ENCODE data around the gene PPT1. TPM values are rescaled to one million over a fixed set of nuclear protein-coding genes. Genes with fewer than 3 reads are reported as not detected.

The PPT1 gene
- total RNA-seq, 1 experiment from 2014 or later: 107 TPM

DNA sequence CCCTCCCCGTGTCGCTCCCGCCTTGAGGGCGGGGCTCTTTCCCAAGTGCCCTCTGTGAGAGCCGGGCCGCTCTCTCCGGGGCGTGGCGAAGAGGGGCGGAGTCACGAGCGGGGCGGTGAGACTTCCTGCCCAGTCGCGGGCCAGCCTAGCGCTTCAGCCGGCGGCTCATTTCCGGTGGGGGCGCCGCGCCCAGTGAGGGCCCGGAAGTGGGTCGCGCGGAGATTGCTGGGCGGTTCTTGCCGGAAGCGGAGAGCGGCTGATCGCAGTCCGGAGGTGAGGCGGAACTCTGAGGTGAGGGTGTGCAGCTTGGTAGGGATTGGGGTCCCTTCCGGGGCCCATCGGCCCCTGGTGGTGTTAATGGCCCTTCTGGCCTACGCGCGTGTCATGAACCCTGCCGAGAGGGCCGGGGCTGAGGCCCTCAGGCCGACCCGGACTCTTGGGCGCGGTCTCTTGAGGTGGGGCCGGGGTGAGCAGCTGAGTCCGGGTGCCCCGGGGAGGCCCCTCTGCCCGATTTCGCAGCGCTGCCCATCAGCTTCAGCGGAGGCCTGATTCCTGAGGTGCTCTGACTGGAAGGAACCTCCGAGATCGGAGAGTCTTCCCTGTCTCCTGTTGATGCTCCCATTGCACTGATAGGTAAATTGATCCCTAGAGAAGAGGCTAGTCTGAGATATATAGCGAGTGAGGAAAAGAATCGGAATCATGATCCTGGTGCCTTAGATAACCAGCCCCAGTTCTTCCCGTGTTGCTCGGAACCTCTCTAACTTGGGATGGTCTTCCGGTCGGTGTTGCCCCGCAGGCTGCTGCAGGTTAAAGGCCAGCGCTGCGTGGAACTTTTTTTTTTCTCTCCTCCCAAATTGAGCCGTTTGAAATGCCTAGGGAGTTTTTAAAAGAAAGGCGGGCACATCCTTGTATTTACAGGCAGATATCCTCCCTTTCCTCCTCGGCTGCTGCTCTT is 56.3 kb downstream of the PPT1 start, which contains the start of gene CAP1 (continued):
- TF ChIP-seq ZNF396 (CRISPR knock-in tag; IDR thresholded peaks at IDR 0.05; ENCODE audit: borderline replicate concordance) (no peak), TEAD1 (CRISPR knock-in tag; IDR thresholded peaks at IDR 0.05) (no peak), KAT7 (CRISPR knock-in tag; IDR thresholded peaks at IDR 0.05; ENCODE audit: borderline replicate concordance) (no peak; the same call in 1 of the 2 replicates), ESRRA (CRISPR knock-in tag; IDR thresholded peaks at IDR 0.05; ENCODE audit: borderline replicate concordance) (no peak), GTF2I (CRISPR knock-in tag; conservative IDR thresholded peaks at IDR 0.05) (no peak), SMAD4 (CRISPR knock-in tag; IDR thresholded peaks at IDR 0.05) (no peak), FOXK1 (CRISPR knock-in tag; IDR thresholded peaks at IDR 0.05) (peak; percentile 57; the same call in 1 of the 2 replicates), ZBTB21 (CRISPR knock-in tag; IDR thresholded peaks at IDR 0.05; ENCODE audit: borderline replicate concordance) (no peak), TEAD4 (CRISPR knock-in tag; IDR thresholded peaks at IDR 0.05) (no peak), GRHL2 (CRISPR knock-in tag; IDR thresholded peaks at IDR 0.05; ENCODE audit: insufficient replicate concordance, severe bottlenecking) (no peak), TCF7 (CRISPR knock-in tag; IDR thresholded peaks at IDR 0.05; ENCODE audit: low read depth) (no peak), FOXP1 (CRISPR knock-in tag; IDR thresholded peaks at IDR 0.05; ENCODE audit: borderline replicate concordance) (no peak), OVOL2 (CRISPR knock-in tag; IDR thresholded peaks at IDR 0.05; ENCODE audit: borderline replicate concordance) (no peak), NR3C1 (CRISPR knock-in tag; conservative IDR thresholded peaks at IDR 0.05; ENCODE audit: low read depth) (no peak), IRF1 (CRISPR knock-in tag; IDR thresholded peaks at IDR 0.05) (no peak), NR2C2 (CRISPR knock-in tag; IDR thresholded peaks at IDR 0.05) (0 out of 2 replicates have a peak, but pooled peaks have one; percentile 25), ATF1 (CRISPR knock-in tag; IDR thresholded peaks at IDR 0.05) (no peak), ZNF232 (CRISPR knock-in tag; IDR thresholded peaks at IDR 0.05) (no peak), ZNF121 (CRISPR knock-in tag; IDR thresholded peaks at IDR 0.05) (no peak)
- TF ChIP-seq, protein P1, sequence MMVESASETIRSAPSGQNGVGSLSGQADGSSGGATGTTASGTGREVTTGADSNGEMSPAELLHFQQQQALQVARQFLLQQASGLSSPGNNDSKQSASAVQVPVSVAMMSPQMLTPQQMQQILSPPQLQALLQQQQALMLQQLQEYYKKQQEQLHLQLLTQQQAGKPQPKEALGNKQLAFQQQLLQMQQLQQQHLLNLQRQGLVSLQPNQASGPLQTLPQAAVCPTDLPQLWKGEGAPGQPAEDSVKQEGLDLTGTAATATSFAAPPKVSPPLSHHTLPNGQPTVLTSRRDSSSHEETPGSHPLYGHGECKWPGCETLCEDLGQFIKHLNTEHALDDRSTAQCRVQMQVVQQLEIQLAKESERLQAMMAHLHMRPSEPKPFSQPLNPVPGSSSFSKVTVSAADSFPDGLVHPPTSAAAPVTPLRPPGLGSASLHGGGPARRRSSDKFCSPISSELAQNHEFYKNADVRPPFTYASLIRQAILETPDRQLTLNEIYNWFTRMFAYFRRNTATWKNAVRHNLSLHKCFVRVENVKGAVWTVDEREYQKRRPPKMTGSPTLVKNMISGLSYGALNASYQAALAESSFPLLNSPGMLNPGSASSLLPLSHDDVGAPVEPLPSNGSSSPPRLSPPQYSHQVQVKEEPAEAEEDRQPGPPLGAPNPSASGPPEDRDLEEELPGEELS (CRISPR knock-in tag; IDR thresholded peaks at IDR 0.05): no peak
- TF ChIP-seq, protein P2, sequence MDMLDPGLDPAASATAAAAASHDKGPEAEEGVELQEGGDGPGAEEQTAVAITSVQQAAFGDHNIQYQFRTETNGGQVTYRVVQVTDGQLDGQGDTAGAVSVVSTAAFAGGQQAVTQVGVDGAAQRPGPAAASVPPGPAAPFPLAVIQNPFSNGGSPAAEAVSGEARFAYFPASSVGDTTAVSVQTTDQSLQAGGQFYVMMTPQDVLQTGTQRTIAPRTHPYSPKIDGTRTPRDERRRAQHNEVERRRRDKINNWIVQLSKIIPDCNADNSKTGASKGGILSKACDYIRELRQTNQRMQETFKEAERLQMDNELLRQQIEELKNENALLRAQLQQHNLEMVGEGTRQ (CRISPR knock-in tag; IDR thresholded peaks at IDR 0.05): peak; percentile 78
- TF ChIP-seq, protein P3, sequence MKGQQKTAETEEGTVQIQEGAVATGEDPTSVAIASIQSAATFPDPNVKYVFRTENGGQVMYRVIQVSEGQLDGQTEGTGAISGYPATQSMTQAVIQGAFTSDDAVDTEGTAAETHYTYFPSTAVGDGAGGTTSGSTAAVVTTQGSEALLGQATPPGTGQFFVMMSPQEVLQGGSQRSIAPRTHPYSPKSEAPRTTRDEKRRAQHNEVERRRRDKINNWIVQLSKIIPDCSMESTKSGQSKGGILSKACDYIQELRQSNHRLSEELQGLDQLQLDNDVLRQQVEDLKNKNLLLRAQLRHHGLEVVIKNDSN (CRISPR knock-in tag; IDR thresholded peaks at IDR 0.05): peak; percentile 79; the same call in 1 of the 2 replicates
- TF ChIP-seq, protein P4, sequence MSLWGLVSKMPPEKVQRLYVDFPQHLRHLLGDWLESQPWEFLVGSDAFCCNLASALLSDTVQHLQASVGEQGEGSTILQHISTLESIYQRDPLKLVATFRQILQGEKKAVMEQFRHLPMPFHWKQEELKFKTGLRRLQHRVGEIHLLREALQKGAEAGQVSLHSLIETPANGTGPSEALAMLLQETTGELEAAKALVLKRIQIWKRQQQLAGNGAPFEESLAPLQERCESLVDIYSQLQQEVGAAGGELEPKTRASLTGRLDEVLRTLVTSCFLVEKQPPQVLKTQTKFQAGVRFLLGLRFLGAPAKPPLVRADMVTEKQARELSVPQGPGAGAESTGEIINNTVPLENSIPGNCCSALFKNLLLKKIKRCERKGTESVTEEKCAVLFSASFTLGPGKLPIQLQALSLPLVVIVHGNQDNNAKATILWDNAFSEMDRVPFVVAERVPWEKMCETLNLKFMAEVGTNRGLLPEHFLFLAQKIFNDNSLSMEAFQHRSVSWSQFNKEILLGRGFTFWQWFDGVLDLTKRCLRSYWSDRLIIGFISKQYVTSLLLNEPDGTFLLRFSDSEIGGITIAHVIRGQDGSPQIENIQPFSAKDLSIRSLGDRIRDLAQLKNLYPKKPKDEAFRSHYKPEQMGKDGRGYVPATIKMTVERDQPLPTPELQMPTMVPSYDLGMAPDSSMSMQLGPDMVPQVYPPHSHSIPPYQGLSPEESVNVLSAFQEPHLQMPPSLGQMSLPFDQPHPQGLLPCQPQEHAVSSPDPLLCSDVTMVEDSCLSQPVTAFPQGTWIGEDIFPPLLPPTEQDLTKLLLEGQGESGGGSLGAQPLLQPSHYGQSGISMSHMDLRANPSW (CRISPR knock-in tag; conservative IDR thresholded peaks at IDR 0.05; ENCODE audit: low read depth): no peak
- TF ChIP-seq, protein P5, sequence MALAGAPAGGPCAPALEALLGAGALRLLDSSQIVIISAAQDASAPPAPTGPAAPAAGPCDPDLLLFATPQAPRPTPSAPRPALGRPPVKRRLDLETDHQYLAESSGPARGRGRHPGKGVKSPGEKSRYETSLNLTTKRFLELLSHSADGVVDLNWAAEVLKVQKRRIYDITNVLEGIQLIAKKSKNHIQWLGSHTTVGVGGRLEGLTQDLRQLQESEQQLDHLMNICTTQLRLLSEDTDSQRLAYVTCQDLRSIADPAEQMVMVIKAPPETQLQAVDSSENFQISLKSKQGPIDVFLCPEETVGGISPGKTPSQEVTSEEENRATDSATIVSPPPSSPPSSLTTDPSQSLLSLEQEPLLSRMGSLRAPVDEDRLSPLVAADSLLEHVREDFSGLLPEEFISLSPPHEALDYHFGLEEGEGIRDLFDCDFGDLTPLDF (CRISPR knock-in tag; IDR thresholded peaks at IDR 0.05): no peak; the same call in none of the 2 replicates
- TF ChIP-seq, protein P6, sequence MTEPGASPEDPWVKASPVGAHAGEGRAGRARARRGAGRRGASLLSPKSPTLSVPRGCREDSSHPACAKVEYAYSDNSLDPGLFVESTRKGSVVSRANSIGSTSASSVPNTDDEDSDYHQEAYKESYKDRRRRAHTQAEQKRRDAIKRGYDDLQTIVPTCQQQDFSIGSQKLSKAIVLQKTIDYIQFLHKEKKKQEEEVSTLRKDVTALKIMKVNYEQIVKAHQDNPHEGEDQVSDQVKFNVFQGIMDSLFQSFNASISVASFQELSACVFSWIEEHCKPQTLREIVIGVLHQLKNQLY (CRISPR knock-in tag; IDR thresholded peaks at IDR 0.05): no peak
- TF ChIP-seq, protein P7, sequence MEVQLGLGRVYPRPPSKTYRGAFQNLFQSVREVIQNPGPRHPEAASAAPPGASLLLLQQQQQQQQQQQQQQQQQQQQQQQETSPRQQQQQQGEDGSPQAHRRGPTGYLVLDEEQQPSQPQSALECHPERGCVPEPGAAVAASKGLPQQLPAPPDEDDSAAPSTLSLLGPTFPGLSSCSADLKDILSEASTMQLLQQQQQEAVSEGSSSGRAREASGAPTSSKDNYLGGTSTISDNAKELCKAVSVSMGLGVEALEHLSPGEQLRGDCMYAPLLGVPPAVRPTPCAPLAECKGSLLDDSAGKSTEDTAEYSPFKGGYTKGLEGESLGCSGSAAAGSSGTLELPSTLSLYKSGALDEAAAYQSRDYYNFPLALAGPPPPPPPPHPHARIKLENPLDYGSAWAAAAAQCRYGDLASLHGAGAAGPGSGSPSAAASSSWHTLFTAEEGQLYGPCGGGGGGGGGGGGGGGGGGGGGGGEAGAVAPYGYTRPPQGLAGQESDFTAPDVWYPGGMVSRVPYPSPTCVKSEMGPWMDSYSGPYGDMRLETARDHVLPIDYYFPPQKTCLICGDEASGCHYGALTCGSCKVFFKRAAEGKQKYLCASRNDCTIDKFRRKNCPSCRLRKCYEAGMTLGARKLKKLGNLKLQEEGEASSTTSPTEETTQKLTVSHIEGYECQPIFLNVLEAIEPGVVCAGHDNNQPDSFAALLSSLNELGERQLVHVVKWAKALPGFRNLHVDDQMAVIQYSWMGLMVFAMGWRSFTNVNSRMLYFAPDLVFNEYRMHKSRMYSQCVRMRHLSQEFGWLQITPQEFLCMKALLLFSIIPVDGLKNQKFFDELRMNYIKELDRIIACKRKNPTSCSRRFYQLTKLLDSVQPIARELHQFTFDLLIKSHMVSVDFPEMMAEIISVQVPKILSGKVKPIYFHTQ (CRISPR knock-in tag; IDR thresholded peaks at IDR 0.05): no peak; the same call in 1 of the 2 replicates
